C4-2B (cell line): ENCODE measurements around the gene KIF2B.
A peak's percentile ranks its signal among the peaks of the same experiment; 100 is the strongest.
"Not testable (repeated sequence)": the region's sequence is repeated elsewhere in the genome, so short reads cannot be mapped to it uniquely, and the experiment has no call there.

Experiments used
- ZFX ChIP-seq: fragments of 450-650 bp; IDR thresholded peaks from 2 replicates; pipeline ENCODE4 v1.6.1; 2017
- TF ChIP-seq, protein P1 (sequence below): fragments of 450-650 bp; conservative IDR thresholded peaks from 2 replicates; pipeline ENCODE4 v1.5.1; 2017; ENCODE audit warnings: mild to moderate bottlenecking

DNA sequence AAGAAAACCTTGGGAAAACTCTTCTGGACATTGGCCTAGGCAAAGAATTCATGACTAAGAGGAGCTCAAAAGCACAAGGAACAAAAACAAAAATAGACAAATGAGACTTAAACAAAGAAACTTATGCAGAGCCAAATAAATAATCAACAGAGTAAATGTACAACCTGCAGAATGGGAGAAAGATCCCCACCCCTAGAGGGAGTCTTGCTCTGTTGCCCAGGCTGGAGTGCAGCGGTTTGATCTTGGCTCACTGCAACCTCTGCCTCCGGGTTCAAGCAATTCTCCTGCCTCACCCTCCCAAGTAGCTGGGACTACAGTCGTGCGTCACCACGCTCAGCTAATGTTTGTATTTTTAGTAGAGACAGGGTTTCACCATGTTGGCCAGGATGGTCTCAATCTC, 48.4 kb downstream of the KIF2B start:
- TF ChIP-seq, protein P1, sequence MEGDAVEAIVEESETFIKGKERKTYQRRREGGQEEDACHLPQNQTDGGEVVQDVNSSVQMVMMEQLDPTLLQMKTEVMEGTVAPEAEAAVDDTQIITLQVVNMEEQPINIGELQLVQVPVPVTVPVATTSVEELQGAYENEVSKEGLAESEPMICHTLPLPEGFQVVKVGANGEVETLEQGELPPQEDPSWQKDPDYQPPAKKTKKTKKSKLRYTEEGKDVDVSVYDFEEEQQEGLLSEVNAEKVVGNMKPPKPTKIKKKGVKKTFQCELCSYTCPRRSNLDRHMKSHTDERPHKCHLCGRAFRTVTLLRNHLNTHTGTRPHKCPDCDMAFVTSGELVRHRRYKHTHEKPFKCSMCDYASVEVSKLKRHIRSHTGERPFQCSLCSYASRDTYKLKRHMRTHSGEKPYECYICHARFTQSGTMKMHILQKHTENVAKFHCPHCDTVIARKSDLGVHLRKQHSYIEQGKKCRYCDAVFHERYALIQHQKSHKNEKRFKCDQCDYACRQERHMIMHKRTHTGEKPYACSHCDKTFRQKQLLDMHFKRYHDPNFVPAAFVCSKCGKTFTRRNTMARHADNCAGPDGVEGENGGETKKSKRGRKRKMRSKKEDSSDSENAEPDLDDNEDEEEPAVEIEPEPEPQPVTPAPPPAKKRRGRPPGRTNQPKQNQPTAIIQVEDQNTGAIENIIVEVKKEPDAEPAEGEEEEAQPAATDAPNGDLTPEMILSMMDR = peak; percentile 29
- TF ChIP-seq ZFX = not testable (repeated sequence)
